GM12801 (cell line): ENCODE measurements around the gene NDUFB8.

Experiments used
- TF ChIP-seq, protein P1 (sequence below): IDR thresholded peaks from one replicate; pipeline ENCODE4 v1.5.1; 2011; ENCODE audit warnings: control low read depth; ENCODE audit not compliant: insufficient read length; ENCODE audit errors: extremely low read depth

Gene NDUFB8

DNA sequence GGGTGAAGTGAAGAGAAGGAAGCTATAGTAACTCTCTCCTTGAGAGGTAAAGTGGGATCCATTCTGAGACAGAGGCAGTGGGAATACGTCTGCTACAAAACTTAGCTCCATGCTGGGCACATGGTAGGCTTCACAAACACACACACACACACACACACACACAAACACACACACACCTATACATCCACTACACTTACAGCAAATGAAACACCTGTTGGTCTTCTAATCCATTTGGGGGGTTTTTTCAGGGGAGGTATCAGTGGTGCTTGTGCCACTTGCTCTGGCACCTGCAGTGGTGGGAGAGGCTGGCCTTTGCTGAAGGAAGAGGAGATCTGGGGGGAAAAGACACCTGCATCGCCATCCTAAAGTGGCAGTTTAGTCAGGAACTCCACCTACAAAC is 24.5 kb downstream of the NDUFB8 start:
- TF ChIP-seq, protein P1, sequence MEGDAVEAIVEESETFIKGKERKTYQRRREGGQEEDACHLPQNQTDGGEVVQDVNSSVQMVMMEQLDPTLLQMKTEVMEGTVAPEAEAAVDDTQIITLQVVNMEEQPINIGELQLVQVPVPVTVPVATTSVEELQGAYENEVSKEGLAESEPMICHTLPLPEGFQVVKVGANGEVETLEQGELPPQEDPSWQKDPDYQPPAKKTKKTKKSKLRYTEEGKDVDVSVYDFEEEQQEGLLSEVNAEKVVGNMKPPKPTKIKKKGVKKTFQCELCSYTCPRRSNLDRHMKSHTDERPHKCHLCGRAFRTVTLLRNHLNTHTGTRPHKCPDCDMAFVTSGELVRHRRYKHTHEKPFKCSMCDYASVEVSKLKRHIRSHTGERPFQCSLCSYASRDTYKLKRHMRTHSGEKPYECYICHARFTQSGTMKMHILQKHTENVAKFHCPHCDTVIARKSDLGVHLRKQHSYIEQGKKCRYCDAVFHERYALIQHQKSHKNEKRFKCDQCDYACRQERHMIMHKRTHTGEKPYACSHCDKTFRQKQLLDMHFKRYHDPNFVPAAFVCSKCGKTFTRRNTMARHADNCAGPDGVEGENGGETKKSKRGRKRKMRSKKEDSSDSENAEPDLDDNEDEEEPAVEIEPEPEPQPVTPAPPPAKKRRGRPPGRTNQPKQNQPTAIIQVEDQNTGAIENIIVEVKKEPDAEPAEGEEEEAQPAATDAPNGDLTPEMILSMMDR: no peak

DNA sequence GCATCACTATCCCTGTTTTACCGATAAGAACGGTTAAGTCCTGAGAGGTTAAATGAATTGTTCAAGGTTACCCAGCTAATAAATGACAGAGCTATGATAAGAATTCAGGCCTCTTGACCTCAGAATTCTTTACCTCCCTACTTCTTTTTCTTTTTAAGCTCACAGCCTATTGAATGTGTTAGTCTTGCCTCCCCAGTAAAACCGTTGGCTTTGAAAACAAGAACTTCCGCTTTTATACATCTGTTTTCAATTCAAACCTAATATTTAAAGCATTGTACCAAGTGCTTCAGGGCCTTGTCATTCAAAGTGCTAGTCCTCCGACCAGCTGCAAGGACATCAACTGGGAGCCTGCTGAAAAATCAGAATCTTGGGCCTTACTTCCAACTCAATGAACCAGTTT is 25.6 kb downstream of the NDUFB8 start:
- TF ChIP-seq, protein P1: no peak

DNA sequence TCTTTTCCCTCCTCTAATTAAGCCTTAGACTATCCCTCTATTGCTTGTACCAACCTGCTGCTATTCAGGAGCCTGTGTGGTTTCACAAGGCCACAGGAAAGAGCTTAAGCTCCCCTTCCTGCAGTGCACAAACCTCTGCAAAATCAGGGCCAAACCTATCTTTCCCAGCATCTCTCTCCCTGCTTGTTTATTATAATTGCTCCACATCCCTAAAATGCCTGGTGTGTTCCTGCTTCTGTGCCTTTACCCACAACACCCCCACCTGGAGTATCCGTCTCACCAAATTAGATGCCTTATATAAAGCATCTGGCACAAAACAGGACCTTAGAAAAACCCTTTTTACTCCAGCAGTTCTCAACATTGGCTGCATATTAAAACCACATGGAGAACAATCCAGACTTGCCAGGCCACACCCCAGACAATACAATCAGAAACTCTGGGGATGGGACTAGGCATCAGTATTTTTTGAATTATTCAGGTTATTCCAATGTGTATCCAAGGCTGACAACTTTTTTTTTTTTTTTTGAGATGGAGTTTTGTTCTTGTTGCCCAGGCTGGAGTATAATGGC is 26.7 kb downstream of the NDUFB8 start:
- TF ChIP-seq, protein P1: no peak

DNA sequence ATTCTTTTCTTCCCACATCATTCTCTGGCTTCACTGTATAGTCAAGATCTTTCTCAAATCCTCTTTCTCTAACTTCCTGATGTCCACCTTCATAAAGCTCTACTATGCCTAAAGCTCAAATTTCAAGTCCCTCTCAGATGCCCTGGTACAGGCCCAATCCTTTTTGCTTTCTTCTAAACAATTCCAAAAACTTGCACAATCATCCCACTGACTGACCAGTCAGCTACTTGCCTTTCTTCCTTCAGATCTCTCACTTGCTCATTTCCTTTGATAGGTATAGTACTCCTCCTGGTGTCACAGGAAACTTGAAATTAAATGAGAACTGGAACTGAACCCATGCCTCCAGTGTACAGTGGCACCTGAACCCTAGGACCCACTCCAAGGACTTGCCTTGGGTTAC is 28.2 kb downstream of the NDUFB8 start:
- TF ChIP-seq, protein P1: no peak

DNA sequence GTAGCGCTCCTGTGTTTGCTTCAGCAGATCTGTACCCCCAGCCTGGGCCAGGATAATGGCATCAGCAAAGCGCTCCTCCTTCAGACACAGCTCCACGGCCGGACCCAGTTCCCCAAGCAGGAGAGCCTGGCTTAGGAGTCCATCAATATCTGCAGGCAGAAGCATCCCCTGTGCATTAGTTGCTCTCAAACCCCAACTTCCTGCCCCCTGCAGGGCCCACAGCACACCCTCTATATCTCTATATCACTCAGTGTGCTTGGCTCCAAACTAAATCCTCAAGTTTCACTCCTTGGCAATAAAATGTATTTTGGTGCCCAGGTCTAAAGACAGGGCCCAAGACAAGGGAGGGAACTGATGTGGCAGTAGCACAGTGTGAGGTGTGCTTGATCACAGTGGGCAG is 31.6 kb downstream of the NDUFB8 start:
- TF ChIP-seq, protein P1: no peak

DNA sequence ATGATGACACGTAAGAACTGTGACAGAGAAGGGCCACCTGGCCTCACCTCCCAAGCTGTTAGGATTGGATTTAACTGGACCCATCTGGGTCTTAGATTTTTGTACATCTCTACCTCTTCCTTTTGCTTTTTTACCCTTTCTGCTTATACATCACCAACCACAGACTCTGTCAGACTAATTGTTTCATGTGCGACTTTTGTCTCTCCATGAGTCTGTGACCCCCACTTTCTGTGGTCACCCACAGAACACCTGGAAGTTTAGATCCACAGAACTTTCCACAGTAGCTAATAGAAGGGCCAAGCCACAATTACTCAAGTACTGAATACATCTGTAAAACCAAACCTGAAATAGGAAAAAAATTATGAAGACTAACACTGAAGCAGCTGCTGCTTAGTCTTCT is 33.1 kb downstream of the NDUFB8 start:
- TF ChIP-seq, protein P1: no peak

DNA sequence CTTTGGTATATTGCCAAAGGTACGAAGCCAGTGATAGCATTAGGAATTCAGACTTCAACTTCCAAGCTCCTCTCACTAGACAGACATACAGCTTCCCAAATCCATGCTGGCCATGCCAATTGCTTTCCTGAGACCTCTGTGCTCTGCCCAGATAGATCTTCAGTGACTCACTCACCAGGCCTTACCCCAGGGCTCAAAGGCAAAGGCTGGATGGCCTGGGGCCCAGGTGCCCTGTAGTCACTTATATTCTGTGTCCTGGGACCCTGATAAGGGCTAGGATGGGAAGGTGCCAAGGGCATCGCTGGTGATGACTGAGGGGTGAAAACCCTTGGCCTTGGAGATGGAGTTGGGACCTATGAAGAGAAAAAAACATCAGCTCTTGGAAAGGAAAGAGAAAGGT is 39.1 kb downstream of the NDUFB8 start:
- TF ChIP-seq, protein P1: no peak
